ENCODE results near the gene APOL4. TPM values are rescaled to one million over a fixed set of nuclear protein-coding genes. Genes with fewer than 3 reads are reported as not detected.
"Not testable (repeated sequence)": the region's sequence is repeated elsewhere in the genome, so short reads cannot be mapped to it uniquely, and the experiment has no call there.

The APOL4 gene
- total RNA-seq, 1 donor: not detected

- Histone ChIP-seq H3K27me3 (ENCODE audit: insufficient read depth, low read length) (no peaks in the 10 kb centered on the region), H3K4me1 (ENCODE audit: insufficient read depth, low read length) (peaks cover 49% of the 10 kb centered on the region), H3K9me3 (ENCODE audit: low read depth, low read length) (no peaks in the 10 kb centered on the region), H3K4me3 (ENCODE audit: low read length) (no peak overlapping the region)
Measured at GRCh38 chr22:36236388-36237319, 35.0 kb upstream of the APOL4 start.

DNA sequence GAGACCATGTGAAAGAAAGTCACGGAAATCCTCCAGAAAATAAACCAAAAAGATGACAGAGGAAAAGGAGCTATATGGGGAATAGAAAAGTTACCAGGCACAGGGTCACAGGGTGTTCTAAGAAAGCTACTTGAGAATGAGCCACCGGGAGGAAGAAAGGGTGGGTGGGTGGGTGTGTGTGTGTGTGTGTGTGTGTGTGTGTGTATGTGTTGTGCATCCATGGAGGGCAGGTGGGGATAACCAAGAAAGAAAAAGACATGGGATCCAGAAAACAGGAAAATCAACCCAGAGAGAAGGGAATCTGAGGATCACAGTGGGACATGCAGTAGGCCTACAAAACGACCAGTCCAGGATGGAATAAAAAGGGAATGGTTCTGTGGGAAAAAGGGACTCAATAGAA is 34.0 kb upstream of the APOL4 start:
- no peaks in the 10 kb centered on the region for H3K27me3 ChIP-seq (ENCODE audit: insufficient read depth, low read length)
- H3K4me1 ChIP-seq (ENCODE audit: insufficient read depth, low read length): peaks cover 49% of the 10 kb centered on the region
- no peaks in the 10 kb centered on the region for H3K9me3 ChIP-seq (ENCODE audit: low read depth, low read length)
- H3K4me3 ChIP-seq (ENCODE audit: low read length): no peak overlapping the region

- Histone ChIP-seq H3K4me1 (ENCODE audit: insufficient read depth, low read length) (peaks cover 47% of the 10 kb centered on the region), H3K4me3 (ENCODE audit: low read length) (no peak overlapping the region), H3K9me3 (ENCODE audit: low read depth, low read length) (no peaks in the 10 kb centered on the region), H3K27me3 (ENCODE audit: insufficient read depth, low read length) (no peaks in the 10 kb centered on the region)
Measured at GRCh38 chr22:36234919-36235318, 33.3 kb upstream of the APOL4 start.

- H3K4me1 ChIP-seq (ENCODE audit: insufficient read depth, low read length): peaks cover 42% of the 10 kb centered on the region
- no peaks in the 10 kb centered on the region for H3K9me3 ChIP-seq (ENCODE audit: low read depth, low read length)
- H3K4me3 ChIP-seq (ENCODE audit: low read length): no peak overlapping the region
- no peaks in the 10 kb centered on the region for H3K27me3 ChIP-seq (ENCODE audit: insufficient read depth, low read length)
Measured at GRCh38 chr22:36234213-36234612, 32.6 kb upstream of the APOL4 start.

DNA sequence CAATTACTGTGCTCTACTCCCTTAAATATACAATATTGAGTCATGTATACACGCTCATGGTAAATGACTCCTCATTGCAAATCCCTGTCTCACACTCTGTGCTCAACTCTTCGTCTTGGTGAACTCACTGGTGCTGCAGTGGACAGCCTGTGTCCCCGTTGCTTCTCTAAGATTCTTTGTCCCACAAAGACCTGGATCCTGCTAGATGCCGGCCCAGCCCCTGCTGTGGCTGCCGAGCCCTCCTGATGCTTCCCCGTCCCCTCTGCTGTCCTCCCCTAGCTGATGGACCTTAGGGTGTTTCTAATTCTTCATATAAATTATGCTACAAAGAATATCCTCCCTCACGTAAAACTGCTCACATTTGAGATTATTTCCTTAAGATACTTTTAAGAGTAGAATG is 32.2 kb upstream of the APOL4 start:
- Histone ChIP-seq H3K4me1 (ENCODE audit: insufficient read depth, low read length) (peaks cover 42% of the 10 kb centered on the region), H3K4me3 (ENCODE audit: low read length) (no peak overlapping the region), H3K27me3 (ENCODE audit: insufficient read depth, low read length) (no peaks in the 10 kb centered on the region), H3K9me3 (ENCODE audit: low read depth, low read length) (no peaks in the 10 kb centered on the region)

DNA sequence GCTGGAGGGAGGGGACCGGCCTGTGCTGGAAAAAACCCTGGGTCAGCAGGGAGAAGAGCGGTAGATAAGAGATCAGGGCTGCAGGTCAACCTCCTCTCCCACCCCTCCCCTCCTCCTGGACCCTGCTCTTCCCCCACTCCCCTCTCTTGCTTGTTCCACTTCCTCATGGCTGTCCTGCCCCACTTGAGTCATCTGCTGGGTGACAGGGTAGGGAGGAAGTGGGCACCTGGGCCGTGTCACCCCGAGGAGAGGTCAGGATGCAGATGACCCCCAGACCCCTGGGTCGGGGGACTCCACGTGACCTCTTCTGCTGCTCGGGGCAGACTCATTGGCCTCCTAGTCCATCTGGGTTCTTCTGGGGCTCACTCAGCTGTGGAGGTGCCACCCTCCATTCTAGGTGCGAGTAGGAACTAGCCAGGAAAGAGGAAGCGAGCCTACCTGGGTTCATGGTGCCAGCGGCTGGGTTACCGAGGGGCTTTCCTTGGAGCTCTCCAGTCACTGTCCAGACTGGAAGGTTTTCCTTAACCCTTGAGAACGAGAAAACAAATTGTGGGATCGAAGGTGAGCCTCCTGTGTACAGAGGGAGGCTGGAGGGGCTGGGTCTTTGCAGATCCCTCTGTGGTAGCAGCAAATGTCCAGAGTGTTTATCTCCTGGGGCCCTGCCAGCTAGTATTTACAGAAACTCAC is 31.2 kb upstream of the APOL4 start:
- H3K4me1 ChIP-seq (ENCODE audit: insufficient read depth, low read length): peaks cover 32% of the 10 kb centered on the region
- no peak overlapping the region for H3K4me3 ChIP-seq (ENCODE audit: low read length)
- H3K9me3 ChIP-seq (ENCODE audit: low read depth, low read length): no peaks in the 10 kb centered on the region
- H3K27me3 ChIP-seq (ENCODE audit: insufficient read depth, low read length): no peaks in the 10 kb centered on the region

GRCh38 chr22:36231051-36231450 is 29.4 kb upstream of the APOL4 start:
- not testable (repeated sequence) for H3K27me3 ChIP-seq (ENCODE audit: insufficient read depth, low read length); H3K9me3 ChIP-seq (ENCODE audit: low read depth, low read length); H3K4me3 ChIP-seq (ENCODE audit: low read length)
- peaks cover 16% of the 10 kb centered on the region for H3K4me1 ChIP-seq (ENCODE audit: insufficient read depth, low read length)

DNA sequence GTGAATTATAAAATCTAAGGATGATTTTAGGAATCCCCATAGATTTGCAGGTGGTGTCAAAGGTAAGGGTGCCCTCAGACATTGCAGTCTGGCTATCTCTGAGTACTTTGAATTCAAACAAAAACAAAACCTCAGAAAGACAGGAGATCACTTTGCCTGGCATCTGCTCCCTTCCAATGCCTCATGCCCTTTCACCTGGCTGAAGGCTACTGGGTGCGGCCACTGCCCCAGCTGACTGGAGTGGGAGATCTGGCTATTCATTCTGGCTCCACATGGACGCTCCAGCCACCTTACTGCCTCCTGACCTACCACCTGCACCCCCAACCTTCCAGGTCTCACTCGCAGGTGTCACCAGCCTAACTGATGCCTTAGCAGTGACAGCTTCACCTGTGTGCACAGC is 28.0 kb upstream of the APOL4 start:
- not testable (repeated sequence) for H3K9me3 ChIP-seq (ENCODE audit: low read depth, low read length); H3K27me3 ChIP-seq (ENCODE audit: insufficient read depth, low read length); H3K4me3 ChIP-seq (ENCODE audit: low read length)
- peaks cover 11% of the 10 kb centered on the region for H3K4me1 ChIP-seq (ENCODE audit: insufficient read depth, low read length)

DNA sequence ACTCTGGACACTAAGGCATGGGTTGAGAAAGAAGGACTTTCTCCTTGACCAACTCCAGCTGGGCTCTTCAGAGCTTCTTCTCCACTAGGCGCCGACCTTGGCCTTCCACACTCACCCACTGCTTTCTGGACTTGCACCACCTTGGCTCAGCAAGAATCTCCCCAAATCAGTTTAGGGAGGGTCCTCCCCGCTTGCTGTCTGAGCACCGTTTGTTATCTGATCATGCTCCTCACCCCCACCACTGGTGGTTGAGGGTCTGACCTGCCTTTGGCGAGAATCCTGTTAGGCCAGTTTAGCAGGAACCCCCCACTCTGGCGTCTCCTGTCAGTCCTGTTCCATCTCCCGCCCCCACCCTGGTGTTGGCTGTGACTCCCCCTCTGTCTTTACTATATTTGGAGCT is 27.3 kb upstream of the APOL4 start:
- Histone ChIP-seq H3K27me3 (ENCODE audit: insufficient read depth, low read length) (no peaks in the 10 kb centered on the region), H3K4me3 (ENCODE audit: low read length) (no peak overlapping the region), H3K4me1 (ENCODE audit: insufficient read depth, low read length) (peaks cover 9% of the 10 kb centered on the region), H3K9me3 (ENCODE audit: low read depth, low read length) (no peaks in the 10 kb centered on the region)

- not testable (repeated sequence) for H3K4me3 ChIP-seq (ENCODE audit: low read length); H3K9me3 ChIP-seq (ENCODE audit: low read depth, low read length); H3K4me1 ChIP-seq (ENCODE audit: insufficient read depth, low read length); H3K27me3 ChIP-seq (ENCODE audit: insufficient read depth, low read length)
Measured at GRCh38 chr22:36228369-36228768, 26.8 kb upstream of the APOL4 start.

GRCh38 chr22:36227806-36228205 is 26.2 kb upstream of the APOL4 start:
- Histone ChIP-seq H3K9me3 (ENCODE audit: low read depth, low read length) (no peaks in the 10 kb centered on the region), H3K4me1 (ENCODE audit: insufficient read depth, low read length) (peaks cover 3% of the 10 kb centered on the region), H3K27me3 (ENCODE audit: insufficient read depth, low read length) (no peaks in the 10 kb centered on the region), H3K4me3 (ENCODE audit: low read length) (no peak overlapping the region)

DNA sequence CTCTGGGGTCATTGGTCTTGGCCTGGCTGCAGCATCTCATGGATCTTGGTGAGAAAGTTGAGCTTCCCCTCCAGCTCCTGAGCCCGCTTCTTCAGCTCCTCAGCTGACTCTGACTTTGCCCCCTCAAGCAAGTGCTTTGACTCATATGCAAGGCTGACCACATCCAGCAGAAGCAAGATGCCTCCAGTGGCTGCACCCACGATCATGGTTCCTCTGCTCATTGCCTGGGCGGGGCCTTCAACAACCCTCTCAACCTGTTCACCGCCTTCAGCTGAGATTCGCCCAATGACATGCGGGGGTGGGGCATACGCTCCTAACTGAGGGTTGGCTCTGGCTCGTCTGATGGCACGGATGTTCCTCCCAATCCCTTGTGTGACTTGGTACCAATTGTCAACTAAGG is 25.8 kb upstream of the APOL4 start:
- no peaks in the 10 kb centered on the region for H3K27me3 ChIP-seq (ENCODE audit: insufficient read depth, low read length)

DNA sequence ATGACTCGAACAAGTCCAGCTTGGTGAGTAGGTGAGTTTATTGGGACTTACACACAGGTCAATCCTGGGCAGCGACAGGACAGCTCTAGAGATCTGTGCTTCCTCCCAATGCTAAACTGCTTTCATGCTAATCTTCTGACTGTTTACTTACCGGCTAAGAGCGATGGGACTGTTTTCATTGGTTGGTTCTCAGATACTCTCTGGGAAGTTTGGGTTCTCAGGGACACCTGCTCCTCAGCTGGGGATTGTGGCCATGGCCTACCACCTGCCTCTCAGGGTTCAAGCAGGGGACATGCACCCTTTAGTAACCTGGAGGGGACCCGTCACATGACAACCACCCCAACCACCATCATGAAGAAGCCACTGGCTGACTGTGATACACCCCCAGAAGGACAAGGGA is 24.6 kb upstream of the APOL4 start:
- Histone ChIP-seq H3K4me1 (ENCODE audit: insufficient read depth, low read length) (no peaks in the 10 kb centered on the region), H3K27me3 (ENCODE audit: insufficient read depth, low read length) (no peaks in the 10 kb centered on the region), H3K9me3 (ENCODE audit: low read depth, low read length) (no peaks in the 10 kb centered on the region), H3K4me3 (ENCODE audit: low read length) (no peak overlapping the region)

More for the DNA sequence above, 25.8 kb upstream of the APOL4 start:
- Histone ChIP-seq H3K4me1 (ENCODE audit: insufficient read depth, low read length) (no peaks in the 10 kb centered on the region), H3K4me3 (ENCODE audit: low read length) (no peak overlapping the region), H3K9me3 (ENCODE audit: low read depth, low read length) (no peaks in the 10 kb centered on the region)

DNA sequence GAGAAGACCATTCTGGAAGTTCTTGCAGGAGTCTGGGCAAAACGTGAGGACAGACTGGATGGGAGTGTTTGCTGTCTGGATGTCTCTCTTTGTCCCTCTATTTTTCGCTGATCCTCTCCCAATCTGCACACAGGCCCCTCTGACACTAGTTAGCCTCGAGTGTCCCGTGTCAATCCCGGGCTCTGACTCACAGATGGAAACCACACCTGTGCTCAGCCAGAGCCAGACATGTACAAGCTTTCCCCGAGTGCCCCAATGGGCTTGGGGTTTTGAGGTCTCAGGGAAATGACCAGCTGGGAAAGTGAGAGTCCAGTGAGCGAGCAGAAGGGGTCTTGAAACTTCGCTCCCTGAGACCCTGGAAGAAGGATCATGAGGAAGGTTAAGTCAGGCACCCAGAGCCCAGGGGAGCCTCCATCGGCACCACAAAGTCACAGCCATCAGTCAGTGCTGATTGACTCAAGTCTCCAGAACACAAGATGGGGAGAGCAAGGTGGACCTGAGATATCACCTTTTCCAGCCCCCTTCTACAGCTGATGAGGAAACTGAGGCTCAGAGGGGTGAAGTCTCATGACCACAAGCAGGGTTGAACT is 23.8 kb upstream of the APOL4 start:
- no peaks in the 10 kb centered on the region for H3K27me3 ChIP-seq (ENCODE audit: insufficient read depth, low read length)
- no peak overlapping the region for H3K4me3 ChIP-seq (ENCODE audit: low read length)
- H3K9me3 ChIP-seq (ENCODE audit: low read depth, low read length): no peaks in the 10 kb centered on the region
- H3K4me1 ChIP-seq (ENCODE audit: insufficient read depth, low read length): no peaks in the 10 kb centered on the region

DNA sequence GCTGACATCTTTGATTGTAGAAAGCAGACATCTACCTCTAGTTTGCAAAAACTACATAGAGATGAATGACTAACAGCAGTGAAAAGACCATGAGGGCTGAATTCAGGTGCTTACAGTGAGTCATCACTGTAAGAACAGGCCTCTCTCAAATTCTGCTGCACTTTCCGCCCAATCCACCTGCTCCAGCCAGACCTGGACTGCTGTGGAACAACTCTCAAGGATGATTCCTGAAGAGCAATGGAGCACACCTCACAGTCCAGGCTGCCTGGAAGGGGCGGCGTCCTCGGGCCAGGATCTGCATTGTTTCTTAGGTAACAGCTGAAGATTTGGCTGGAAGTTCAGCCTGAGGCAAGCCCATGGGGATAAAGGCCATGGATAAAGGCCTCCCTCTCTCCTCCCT is 22.6 kb upstream of the APOL4 start:
- Histone ChIP-seq H3K4me3 (ENCODE audit: low read length) (no peak overlapping the region), H3K9me3 (ENCODE audit: low read depth, low read length) (no peaks in the 10 kb centered on the region)

More for the DNA sequence above, 22.6 kb upstream of the APOL4 start:
- no peaks in the 10 kb centered on the region for H3K27me3 ChIP-seq (ENCODE audit: insufficient read depth, low read length)
- no peaks in the 10 kb centered on the region for H3K4me1 ChIP-seq (ENCODE audit: insufficient read depth, low read length)

Data from mononuclear cell (primary cell).